ENCODE data around the gene MCM9. TPM values are rescaled to one million over a fixed set of nuclear protein-coding genes. Genes with fewer than 3 reads are reported as not detected.
A peak's percentile ranks its signal among the peaks of the same experiment; 100 is the strongest.

MCM9 gene
- total and polyA plus RNA-seq, 2 of the 13 experiments (the other 11 are each of a cell fraction or from before 2014, with no cell fraction given), result 3.8 to 17.2 TPM

- peak; percentile 82 for DNase-seq (ENCODE audit: low spot score)
- Histone ChIP-seq H3K79me2 (ENCODE audit: insufficient read depth, low read length) (no peaks in the 10 kb centered on the region), H3K27ac (ENCODE audit: extremely low read length, insufficient read depth, low read length) (no peak overlapping the region), H3K27me3 (ENCODE audit: control insufficient read depth in 1 of 2, insufficient read depth in 2 of 2, low read length in 2 of 2) (no peaks in the 10 kb centered on the region), H3K4me2 (ENCODE audit: low read depth, low read length) (peak overlapping the region; percentile 67), H3K4me1 (ENCODE audit: insufficient read depth, low read length) (peaks cover 16% of the 10 kb centered on the region), H3K9me3 (ENCODE audit: low read length) (no peaks in the 10 kb centered on the region), H3K9ac (ENCODE audit: insufficient read depth, low read depth, low read length) (no peak overlapping the region), H3K36me3 (replicated peaks in 1 of 2; ENCODE audit: control insufficient read depth in 1 of 2, insufficient read depth in 2 of 2, low read length in 2 of 2) (no peaks in the 10 kb centered on the region), H3K4me3 (replicated peaks in 1 of 3; ENCODE audit: insufficient read depth in 1 of 3, low read depth in 2 of 3, low read length in 3 of 3) (peak overlapping the region in 1 of 3 experiments; percentile 31; a peak in 2 of 6 replicates), H4K20me1 (ENCODE audit: insufficient read depth, low read length) (no peaks in the 10 kb centered on the region), H2AFZ (ENCODE audit: low read length) (no peak overlapping the region)
- peak; percentile 94 for ATAC-seq
- ChIA-PET CTCF (ENCODE audit: low intra/inter-chr PET ratio, low total read pairs) (interaction anchor here (1.6 kb wide), 1 partner anchor 310 kb away, joined by 3 read pairs; no protein-coding TSS in a partner anchor), POLR2A (no interaction called here)
- in situ Hi-C loops (cut with HindIII; ENCODE audit: extremely low pct_ligation_motif_present, low pct_unique_long_range_greater_than_20kb) (no loop called here), intact Hi-C loops (cut with micrococcal nuclease; ENCODE audit: unreplicated experiment) (loop anchor here (2.0 to 10.0 kb wide), 3 partner anchors 94 to 314 kb away; partner anchors contain the start of gene ASF1A)
- BruUV-seq (replicated peaks), result no TSS peak
- WGBS (ENCODE audit: low lambda C conversion rate), result 10% methylated on average over 17 of the region's 17 CpGs
- peak; percentile 90 for FAIRE-seq
- TF ChIP-seq ARNT (IDR thresholded peaks at IDR 0.05) (no peak), FOXA3 (CRISPR knock-in tag; IDR thresholded peaks at IDR 0.05) (peak; percentile 25; the same call in 1 of the 2 replicates), GFI1 (CRISPR knock-in tag; IDR thresholded peaks at IDR 0.05; ENCODE audit: borderline replicate concordance) (no peak), CHD4 (IDR thresholded peaks at IDR 0.05; ENCODE audit: borderline replicate concordance, low read length) (no peak), IKZF4 (CRISPR knock-in tag; IDR thresholded peaks at IDR 0.05; ENCODE audit: borderline replicate concordance, low read depth, not compliant biosample characterization) (no peak), ZBTB26 (CRISPR knock-in tag; IDR thresholded peaks at IDR 0.05; ENCODE audit: borderline replicate concordance) (no peak), TBX2 (CRISPR knock-in tag; IDR thresholded peaks at IDR 0.05; ENCODE audit: borderline replicate concordance) (no peak), HMGXB4 (CRISPR knock-in tag; IDR thresholded peaks at IDR 0.05; ENCODE audit: borderline replicate concordance in 1 of 2, low read depth in 1 of 2) (peak; percentile 39 to 64; a peak in 2 of 4 replicates), THAP7 (CRISPR knock-in tag; IDR thresholded peaks at IDR 0.05) (no peak), CBFB (CRISPR knock-in tag; IDR thresholded peaks at IDR 0.05) (no peak), USF2 (IDR thresholded peaks at IDR 0.05; ENCODE audit: low read depth, low read length) (no peak), USF2 (CRISPR knock-in tag; IDR thresholded peaks at IDR 0.05; ENCODE audit: borderline replicate concordance) (no peak), NR2F6 (IDR thresholded peaks at IDR 0.05) (no peak), NR2F6 (CRISPR knock-in tag; IDR thresholded peaks at IDR 0.05) (no peak)
Observed at GRCh38 chr6:118800394-118801071, 134.4 kb downstream of the MCM9 start.
